Ureter (tissue), 1 donor: ENCODE results near the gene ATF7. TPM values are rescaled to one million over a fixed set of nuclear protein-coding genes. Genes with fewer than 3 reads are reported as not detected.
"Not testable (repeated sequence)": the region's sequence is repeated elsewhere in the genome, so short reads cannot be mapped to it uniquely, and the experiment has no call there.

Experiments used
- DNase-seq: peaks from one replicate; pipeline ENCODE4 v3.0.0-alpha.2; 2020; ENCODE audit warnings: low spot score
- total RNA-seq: library from RNA; stranded (reverse); gene quantifications from one replicate; pipeline ENCODE4 v1.2.4, GENCODE V29; 2023
- donor health status: DM: yes; HTN: yes; CAD: no.

The ATF7 gene
- total RNA-seq = 58.3 TPM

DNA sequence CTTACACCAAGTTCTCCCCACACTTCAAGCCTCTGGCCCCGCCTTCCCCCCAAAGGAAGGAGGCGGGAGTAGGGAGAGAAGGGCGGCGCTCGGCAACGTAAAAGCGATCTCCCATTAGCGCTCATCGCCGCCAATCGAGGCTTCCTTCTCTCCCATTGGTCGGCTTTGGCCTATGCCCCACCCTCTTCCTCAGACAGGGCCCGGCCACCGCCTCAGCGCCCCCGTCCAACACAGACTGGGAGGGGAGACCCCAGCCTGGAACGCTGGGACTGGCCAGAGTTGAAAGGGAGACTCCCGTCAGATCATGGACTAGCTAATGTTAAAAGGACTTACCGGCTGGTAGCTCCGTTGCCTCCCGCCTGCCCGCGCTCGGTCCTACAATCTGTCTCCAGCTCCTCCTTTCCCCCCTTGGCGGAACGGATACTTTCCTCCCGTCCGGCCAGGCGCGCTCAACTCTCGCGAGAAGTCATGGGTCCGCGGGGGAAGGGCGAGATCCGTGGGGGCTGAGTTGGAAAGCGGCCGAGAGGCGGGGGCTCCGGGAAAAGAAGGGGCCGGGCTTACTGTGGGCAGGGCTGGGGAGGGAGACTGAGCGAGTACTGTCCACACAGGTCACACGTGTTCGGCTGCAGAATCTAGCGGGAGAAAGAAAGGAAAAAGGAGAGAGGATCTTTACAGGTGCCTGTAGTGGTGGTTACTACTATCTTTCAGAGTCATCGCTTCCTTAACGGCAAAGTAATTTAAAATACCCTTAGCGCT is at the start of gene ATF7:
Gene ATF7 (minus strand): TSS at position 437 of the 756 bp plus-strand sequence. CDS start 25,382 bp downstream, outside the sequence.
- DNase-seq = peak; percentile 99

DNA sequence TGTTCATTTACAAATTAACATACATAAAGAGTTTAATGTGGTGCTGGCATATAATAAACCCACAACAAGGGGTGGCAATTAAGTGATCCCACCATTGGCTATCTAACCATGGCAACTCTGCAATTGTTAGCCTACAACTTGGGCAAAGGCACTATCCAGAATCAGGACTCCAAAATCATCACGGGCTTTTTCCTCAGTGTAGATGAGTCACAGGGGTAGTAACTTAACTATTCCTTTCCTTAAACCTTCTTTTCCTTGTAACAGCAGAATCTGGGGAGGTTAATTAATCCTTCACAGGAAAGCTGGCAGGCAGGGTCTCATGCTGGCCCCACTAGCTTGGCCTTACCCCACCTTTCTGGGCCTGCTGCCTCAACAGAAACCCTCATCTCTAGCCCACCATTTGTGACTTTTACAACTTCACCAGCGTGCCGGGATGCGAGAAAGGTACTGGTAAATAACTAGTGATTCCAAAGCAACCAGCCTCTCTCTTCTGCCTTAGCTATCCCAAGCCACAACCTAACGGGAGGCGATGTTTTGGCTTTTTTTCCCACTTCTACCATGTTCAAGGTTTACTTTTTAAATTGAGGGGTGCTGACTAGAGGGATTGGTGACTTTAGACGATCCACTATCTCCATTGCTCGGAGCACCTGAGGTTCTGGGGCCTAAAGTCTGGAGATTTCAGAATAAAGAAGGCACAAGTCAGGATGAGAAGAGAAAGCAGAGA is 49.0 kb upstream of the ATF7 start:
- DNase-seq = no peak

DNA sequence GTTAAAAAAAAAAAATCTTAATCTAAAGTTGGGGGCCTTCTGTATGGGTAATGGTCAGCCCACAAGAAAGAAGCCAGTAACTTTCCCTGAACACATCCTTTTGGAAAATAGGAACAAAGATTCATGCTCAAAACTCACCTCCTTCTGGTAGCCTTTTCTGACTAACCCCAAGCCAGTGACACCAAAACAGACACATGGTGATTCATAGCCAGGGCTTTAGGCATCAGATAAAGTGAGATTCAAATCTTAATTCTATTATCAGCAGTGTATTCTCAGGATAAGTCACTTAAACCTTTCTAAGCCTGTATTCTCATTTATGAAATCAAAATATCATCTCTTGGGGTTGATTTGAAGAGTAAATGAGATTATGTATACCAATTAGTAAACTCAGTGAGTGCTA is 44.8 kb upstream of the ATF7 start:
- DNase-seq = no peak

DNA sequence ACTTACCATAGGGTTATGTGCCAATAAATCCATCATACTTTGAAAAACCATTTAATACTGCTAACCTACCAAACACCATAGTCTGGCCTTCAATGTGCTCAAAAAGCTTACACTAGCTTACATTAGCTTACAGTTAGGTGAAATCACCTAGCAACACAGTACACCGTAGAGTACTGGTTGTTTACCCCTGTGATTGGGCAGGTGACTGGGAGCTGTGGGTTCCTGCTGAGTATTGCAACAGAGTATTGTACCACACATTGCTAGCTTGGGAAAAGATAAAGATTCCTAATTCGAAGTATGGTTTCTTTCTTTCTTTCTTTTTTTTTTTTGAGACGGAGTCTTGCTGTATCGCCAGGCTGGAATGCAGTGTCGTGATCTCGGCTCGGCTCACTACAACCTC is 44.1 kb upstream of the ATF7 start:
- DNase-seq = no peak

DNA sequence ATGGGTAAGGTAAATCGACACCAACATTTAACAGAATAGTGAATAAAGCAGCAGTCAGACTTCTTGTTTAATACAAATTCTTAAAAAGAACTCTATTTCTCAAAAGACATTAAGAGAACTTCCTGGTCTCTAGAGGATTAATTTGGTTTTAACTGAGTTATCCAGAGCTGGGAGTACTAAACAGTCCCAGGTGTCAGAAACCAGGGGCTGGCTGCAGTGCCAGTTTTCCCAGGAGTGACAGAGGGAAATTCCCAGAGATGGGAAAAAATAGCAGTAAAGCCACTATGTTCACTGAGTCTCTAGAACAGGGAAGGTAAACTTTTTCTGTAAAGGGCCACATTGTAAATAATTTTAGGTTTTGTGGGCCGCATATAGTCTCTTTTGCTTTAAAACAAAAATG is 40.9 kb upstream of the ATF7 start:
- DNase-seq = no peak

DNA sequence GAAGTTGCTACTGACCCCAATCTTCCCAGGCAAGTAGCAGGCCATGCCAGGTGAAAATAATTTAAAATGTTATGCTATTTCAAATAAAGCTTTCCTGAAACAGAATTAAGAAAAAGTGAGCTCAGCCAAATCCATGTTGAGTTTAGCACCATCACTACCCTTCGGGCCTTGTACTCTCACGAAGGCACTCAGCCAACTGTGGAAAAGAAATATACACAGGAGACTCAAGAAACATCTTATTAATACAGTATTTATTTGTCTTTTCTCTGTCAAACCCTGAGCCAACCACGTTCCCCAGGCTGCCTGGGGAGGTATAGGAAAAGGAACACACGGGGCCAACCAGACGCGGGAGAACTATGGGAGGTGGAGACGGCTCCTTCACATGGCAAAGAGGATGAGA is 38.8 kb upstream of the ATF7 start:
- DNase-seq = no peak

DNA sequence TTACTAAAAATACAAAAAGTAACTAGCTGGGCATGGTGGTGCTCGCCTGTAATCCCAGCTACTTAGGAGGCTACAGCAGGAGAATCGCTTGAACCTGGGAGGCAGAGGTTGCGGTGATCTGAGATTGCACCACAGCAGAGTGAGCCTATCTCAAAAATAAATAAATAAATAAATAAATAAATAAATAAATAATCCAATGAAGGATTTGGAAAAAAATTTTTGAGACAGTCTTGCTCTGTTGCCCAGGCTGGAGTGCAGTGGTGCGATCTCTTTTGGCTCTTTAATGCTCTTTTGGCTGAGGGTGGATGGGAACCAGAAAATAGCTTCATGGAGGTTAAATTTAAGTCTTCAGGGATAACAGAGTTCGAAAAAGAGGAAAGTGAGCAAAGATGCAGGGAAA is 38.0 kb upstream of the ATF7 start:
- no peak for DNase-seq

DNA sequence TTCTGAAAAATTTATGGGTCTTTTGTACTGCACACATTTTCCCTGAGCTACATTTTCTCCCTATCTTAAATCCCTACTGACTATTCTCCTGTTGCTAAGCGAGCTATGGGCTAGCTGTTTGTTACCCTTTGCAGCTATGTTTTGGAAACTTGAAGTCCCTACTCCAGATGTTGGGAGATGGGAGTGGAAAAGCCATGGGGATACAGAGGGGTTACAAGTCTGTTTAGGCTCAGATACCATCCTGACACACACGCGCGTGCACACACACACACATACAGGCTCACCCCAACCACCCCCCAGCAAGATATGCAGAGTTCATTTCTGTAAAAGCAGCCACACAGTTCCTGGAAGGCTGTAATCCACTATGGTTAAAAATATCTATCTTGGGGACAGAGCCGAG is 33.9 kb upstream of the ATF7 start:
- DNase-seq = no peak

DNA sequence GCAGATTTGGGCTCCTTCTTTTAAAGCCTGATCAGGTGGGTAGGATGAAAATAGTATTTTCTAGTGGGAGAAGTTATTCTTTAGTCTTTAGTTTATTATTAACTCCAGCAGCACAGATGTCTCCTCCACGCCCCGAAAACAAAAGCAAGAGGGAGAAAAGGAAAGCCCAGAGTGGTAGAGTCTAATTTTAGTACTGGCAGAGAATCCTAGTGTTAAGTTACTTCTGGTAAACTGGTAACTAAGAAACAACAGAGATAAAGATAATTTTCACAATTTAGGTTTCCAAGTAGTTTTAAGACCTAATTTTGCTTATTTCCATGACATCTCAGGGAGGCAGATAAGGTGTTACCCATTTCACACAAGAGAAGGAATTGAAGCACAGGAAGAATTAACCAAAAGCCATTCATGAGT is 33.4 kb upstream of the ATF7 start:
- DNase-seq = no peak

DNA sequence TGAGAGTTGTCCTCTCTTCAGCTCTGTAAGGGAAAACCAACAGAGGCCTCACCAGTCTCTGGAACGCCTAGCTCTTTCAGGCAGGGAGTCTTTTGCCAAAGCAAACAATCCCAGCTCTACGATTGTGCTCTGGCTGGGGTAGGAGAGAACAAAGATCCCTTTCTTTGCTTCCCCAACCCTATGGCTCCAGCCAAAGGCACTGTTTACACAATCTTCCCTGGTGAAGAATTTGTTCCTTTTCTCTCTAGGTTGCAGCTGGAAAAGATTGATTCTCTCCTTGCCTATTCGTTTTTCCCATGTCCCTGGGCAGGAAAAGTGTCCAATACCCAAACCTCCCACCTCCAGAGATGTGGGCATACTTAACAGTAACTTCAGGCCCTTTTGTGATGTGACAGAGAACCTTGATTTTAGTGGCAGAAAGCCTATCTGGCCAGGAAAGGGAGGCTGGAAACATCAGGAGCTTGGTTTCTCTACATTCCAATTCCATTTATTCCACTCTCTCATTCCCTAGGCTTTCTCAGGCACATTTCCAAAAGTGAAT is 32.9 kb upstream of the ATF7 start:
- peak; percentile 62 for DNase-seq

DNA sequence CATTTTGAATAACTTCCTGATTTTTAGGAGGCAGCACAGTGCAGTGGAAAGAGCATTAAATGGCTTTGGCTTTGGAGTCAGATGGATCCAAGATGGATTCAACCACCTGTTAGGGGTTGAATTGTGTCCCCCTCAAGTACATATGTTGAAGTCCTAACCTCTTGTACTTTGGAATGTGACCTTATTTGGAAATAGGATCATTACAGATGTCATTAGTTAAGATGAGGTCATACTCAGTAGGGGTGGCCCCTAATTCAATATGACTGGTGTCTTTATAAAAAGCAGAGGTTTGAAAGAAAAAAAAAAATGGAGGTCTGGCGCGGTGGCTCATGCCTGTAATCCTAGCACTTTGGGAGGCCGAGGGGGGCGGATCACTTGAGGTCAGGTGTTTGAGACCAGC is 30.9 kb upstream of the ATF7 start:
- DNase-seq = no peak

DNA sequence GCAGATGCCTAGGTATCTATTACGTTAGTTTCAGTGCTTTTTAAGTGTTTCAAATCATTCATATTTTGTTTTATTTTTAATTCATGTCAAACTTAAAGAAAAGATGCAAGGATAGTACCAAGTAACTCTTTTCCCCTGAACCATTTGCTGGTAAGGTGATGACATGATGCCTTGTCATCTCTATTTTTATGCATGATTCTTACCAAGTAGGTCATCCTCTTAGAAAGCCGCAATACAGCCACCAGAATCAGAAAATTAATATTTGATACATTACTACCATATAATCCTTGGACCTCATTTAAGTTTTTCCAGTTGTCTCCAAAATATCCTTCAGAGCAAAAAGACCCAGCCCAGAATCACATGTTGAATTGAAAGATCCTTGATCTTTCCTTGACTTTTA is 27.4 kb upstream of the ATF7 start:
- DNase-seq = no peak

DNA sequence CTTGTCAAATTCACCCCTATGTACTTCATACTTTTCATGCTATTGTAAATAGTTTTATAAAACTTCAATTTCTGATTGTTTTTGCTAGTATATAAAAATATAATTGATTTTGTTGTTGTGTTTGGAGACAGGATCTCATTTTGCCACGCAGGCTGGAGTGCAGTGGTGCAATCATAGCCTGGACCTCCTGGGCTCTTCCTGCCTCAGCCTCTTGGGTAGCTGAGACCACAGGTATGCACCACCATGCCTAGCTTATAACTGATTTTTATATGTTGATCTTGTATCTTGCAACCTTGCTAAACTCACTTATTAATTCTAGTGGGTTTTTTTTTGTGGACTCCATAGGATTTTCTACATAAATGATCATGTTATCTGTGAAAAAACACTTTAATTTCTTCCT is 26.2 kb upstream of the ATF7 start:
- DNase-seq = no peak

DNA sequence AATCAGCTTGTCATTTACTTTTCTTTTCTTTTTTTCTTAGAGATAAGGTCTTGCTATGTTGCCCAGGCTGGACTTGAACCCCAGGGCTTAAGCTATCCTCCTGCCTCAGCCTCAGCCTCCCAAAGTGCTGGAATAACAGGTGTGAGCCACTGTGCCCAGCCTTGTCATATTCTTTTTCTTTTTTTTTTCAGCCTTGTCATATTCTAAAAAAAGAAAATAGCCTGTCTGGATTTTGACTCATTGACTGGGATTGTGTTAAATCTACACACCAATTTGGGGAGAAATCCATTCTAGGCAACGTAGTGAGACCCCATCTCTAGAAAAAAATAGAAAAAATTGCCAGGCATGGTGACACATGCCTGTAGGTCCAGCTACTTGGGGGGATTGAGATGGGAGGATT is 25.6 kb upstream of the ATF7 start:
- no peak for DNase-seq

DNA sequence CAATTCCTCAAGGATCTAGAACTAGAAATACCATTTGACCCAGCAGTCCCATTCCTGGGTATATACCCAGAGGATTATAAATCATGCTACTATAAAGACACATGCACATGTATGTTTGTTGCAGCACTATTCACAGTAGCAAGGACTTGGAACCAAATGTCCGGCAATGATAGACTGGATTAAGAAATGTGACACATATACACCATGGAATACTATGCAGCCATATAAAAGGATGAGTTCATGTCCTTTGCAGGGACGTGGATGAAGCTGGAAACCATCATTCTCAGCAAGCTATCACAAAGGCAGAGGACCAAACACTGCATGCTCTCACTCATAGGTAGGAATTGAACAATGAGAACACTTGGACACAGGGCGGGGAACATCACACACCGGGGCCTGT is 20.1 kb upstream of the ATF7 start:
- not testable (repeated sequence) for DNase-seq

DNA sequence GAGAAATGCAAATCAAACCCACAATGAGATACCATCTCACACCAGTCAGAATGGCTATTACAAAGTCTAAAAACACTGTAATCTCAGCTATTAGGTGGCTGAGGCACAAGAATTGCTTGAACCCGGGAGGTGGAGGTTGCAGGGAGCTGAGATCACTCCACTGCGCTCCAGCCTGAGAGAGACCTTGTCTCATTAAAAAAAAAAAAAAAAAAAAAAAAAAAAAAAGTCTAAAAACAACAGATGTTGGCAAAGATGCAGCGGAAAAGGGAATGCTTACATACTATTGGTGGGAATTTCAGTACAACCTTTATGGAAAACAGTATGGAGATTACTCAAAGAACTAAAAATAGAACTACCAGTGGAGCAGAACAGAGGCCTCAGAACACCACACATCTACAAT is 19.0 kb upstream of the ATF7 start:
- no peak for DNase-seq

DNA sequence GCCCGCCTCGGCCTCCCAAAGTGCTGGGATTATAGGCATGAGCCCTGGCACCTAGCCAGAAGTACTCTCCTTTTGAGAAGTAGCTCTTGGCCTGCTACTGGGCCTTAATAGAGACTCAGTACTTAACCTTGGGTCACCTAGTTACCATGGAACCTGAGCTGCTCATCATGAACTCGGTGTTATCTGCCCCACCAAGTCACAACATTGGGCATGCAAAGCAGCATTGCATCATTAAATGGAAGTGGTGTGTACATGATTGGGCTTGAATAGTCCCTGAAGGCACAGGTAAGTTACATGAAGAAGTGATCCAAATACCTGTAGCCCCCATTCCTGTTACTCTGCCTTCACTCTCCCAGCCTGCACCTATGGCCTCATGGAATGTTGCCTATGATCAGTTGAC is 18.0 kb upstream of the ATF7 start:
- DNase-seq = no peak

DNA sequence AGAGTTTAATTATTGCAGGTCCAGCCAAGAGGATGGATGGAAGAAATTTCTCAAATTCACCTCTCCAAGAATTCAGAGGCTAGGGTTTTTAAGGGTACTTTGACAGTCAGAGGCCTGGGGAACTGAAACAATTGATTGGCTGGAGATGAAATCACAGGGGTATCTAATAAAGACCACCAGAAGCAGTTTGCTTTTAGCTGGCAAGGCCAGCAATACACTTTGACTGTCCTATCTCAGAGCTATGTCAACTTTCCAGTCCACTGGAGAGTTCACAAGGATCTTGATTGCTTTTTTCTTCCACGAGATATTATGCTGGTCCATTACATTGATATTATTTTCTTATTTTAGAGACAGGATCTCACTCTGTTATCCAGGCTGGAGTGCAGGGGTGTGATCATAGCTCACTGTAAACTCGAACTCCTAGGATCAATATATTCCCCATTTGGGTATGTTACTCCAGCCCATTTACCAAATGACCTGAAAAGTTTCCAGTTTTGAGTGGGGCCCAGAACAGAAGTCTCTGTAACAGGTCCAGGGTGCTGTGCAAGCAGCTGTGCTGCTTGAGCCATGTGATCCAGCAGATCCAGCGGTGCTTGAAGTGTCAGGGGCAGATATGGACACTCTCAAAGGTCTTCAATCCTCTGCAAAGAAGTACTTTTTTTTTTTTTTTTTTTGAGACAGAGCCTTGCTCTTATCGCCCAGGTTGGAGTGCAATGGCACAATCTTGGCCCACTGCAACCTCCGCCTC is 17.2 kb upstream of the ATF7 start:
- DNase-seq = no peak

DNA sequence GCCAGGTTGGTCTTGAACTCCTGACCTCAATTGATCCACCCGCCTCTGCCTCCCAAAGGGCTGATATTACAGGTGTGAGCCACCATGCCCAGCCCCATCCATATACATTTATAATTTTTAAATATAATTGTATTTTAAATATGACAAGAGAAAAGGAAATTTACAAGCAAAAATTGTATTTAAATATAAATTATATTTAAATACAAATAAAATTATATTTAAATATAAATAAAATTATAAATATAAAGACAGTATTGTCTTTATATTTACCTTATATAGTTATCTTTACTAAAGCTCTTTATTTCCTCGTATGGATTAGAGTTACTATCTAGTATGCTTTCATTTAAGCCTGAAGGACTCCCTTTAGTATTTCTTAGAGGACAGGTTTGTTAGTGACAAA is 11.9 kb upstream of the ATF7 start:
- no peak for DNase-seq

DNA sequence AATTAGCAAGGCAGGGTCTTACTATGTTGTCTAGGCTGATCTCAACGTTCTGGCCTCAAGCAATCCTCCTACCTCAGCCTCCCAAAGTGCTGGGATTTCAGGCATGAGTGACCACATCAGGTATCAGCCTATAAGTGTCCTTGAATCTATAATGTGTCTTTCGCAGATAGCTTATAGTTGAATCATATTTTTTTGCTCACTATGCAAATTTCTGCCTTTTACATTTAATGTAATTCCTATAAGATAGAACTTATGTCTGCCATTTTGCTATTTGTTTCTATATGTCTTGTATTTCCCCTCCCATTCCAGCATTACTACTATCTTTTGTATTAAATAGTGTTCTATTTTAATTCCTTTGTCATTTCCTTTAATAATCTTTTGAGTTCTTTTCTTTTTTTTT is 10.5 kb upstream of the ATF7 start:
- no peak for DNase-seq

DNA sequence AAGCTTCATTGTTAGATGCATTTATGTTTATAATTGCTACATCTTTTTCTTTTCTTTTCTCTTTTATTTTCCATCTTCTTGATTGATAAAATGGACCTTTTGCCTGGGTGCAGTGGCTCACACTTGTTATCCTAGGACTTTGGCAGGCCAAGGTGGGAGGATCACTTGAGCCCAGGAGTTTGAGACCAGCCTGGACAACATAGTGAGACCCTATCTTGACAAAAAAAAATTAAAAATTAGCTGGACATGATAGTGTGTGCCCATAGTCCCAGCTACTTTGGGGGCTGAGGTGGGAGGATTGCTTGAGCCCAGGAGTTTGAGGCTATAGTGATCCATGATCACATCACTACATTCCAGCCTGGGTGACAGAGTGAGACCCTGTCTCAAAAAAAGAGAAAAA is 9.5 kb upstream of the ATF7 start:
- not testable (repeated sequence) for DNase-seq

DNA sequence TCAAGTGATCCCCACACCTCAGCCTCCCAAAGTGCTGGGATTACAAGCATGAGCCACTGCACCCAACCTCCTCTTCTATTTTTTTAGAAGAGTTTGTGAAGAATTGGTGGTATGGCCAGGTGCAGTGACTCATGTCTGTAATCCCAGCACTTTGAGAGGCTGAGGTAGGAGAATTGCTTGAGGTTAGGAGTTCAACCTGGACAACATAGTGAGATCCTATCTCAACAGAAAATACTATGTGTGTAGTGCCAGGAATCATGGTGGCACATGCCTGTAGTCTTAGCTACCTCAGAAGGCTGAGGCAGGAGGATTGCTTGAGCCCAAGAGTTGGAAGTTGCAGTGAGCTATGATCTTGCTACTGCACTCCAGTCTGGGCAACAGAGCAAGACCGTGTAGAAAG is 5.5 kb upstream of the ATF7 start:
- DNase-seq = no peak

DNA sequence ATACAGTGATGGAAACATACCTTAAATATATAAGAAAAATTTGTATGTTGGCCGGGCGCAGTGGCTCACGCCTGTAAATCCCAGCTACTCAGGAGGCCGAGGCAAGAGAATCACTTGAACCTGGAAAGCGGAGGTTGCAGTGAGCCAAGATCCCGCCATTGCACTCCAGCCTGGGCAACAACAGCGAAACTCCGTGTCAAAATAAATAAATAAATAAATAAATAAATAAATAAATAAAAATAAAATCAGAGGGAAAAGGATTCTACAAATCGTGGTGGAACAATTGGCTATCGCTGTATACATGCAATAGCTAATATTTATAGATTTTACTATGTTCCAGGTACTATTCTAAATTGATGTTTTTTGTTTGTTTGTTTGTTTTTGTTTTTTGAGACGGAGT is 1.7 kb upstream of the ATF7 start:
- DNase-seq = no peak
